RWPE2 (cell line): ENCODE results near the gene STK33.

Experiments
- ATAC-seq: fragments of 200-7000 bp; cut with Tn5 transposase; 3 replicates; pipeline ENCODE4 v1.9.1; 2021; ENCODE audit warnings: low read depth
- DNase-seq: peaks from one replicate; pipeline ENCODE4 v3.0.0-alpha.2; 2020; ENCODE audit warnings: low spot score
- H3K27ac ChIP-seq: fragments of 450-650 bp; 2 replicates; pipeline ENCODE4 v1.5.1; 2017; ENCODE audit warnings: mild to moderate bottlenecking; ENCODE audit not compliant: poor library complexity, severe bottlenecking
- H3K27me3 ChIP-seq: fragments of 250-450 bp; sonication (Bioruptor Pico); 2 replicates; pipeline ENCODE4 v1.5.1; 2021; ENCODE audit warnings: mild to moderate bottlenecking, moderate library complexity; ENCODE audit not compliant: insufficient read depth, poor library complexity, severe bottlenecking
- H3K36me3 ChIP-seq: fragments of 250-450 bp; sonication (Bioruptor Pico); 2 replicates; pipeline ENCODE4 v1.5.1; 2020; ENCODE audit warnings: low read depth, mild to moderate bottlenecking, moderate library complexity
- H3K4me1 ChIP-seq: fragments of 250-450 bp; sonication (Bioruptor Pico); 2 replicates; pipeline ENCODE4 v1.5.1; 2021; ENCODE audit warnings: mild to moderate bottlenecking, moderate library complexity; ENCODE audit not compliant: insufficient read depth, poor library complexity, severe bottlenecking
- H3K4me3 ChIP-seq: fragments of 250-450 bp; sonication (Bioruptor Pico); 2 replicates; pipeline ENCODE4 v1.5.1; 2021; ENCODE audit warnings: mild to moderate bottlenecking, moderate library complexity; ENCODE audit not compliant: severe bottlenecking
- H3K9me3 ChIP-seq: fragments of 250-450 bp; sonication (Bioruptor Pico); 2 replicates; pipeline ENCODE4 v1.5.1; 2021; ENCODE audit warnings: mild to moderate bottlenecking, moderate library complexity; ENCODE audit not compliant: severe bottlenecking
- CTCF ChIP-seq: fragments of 450-650 bp; IDR thresholded peaks from one replicate; pipeline ENCODE4 v1.5.1; 2017; ENCODE audit warnings: mild to moderate bottlenecking, moderate library complexity; ENCODE audit not compliant: poor library complexity, severe bottlenecking

The STK33 gene

GRCh38 chr11:8488395-8488794 is 105.6 kb downstream of the STK33 start:
- H3K9me3 ChIP-seq, result no peaks in the 10 kb centered on the region
- ATAC-seq (no peak), DNase-seq (no peak)
- H3K4me1 ChIP-seq, result no peaks in the 10 kb centered on the region
- H3K27me3 ChIP-seq, result no peaks in the 10 kb centered on the region
- no peak for TF ChIP-seq CTCF
- no peak overlapping the region for H3K4me3 ChIP-seq
- no peak overlapping the region for H3K27ac ChIP-seq
- H3K36me3 ChIP-seq, result no peaks in the 10 kb centered on the region

GRCh38 chr11:8487261-8487660 is 106.8 kb downstream of the STK33 start:
- Histone ChIP-seq H3K9me3 (no peaks in the 10 kb centered on the region), H3K36me3 (no peaks in the 10 kb centered on the region), H3K4me1 (no peaks in the 10 kb centered on the region), H3K27me3 (no peaks in the 10 kb centered on the region), H3K4me3 (no peak overlapping the region), H3K27ac (no peak overlapping the region)
- DNase-seq (no peak), ATAC-seq (no peak)
- TF ChIP-seq CTCF, result no peak

DNA sequence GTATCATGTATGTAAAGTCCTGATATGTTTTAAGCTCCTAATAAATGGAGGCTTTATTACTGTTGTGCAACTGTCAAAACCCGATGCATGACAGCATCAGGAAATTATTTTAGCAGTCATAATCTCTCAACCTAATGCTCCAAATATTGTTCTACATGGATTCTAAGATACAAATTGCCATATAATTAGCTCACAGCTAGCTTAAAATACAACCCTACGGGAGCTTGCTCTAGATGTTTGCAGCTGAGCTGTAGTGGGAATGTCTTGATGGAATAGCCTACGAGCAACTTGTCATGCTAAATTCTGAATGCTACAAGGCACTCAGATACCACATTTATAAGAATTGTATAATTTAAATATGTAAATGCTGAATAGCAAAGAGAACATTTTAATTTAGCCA is 109.8 kb downstream of the STK33 start:
- Histone ChIP-seq H3K27ac (no peak overlapping the region), H3K27me3 (no peaks in the 10 kb centered on the region), H3K36me3 (no peaks in the 10 kb centered on the region), H3K4me3 (no peak overlapping the region), H3K9me3 (no peaks in the 10 kb centered on the region), H3K4me1 (no peaks in the 10 kb centered on the region)
- DNase-seq (no peak), ATAC-seq (no peak)
- no peak for TF ChIP-seq CTCF

DNA sequence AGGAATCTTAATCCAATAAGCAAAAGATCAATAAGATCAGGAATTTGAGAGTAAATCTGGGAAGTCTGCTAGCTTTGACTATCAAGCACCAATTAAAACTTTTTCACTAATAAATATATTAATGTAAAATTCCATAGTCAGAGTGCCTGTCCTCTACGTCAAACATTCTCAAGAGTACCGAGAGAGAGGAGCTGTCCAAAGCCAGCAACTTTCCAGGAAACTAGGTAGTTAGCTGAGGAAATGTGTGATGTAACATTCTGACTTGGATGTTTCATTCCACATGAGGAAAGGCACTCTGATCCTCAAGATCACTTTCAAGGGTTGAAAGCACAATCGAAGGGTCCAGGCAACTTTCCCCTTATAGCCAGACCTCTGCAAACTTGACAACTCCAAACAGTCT is 113.2 kb downstream of the STK33 start:
- no peak for DNase-seq
- Histone ChIP-seq H3K9me3 (no peaks in the 10 kb centered on the region), H3K4me3 (no peak overlapping the region), H3K27ac (no peak overlapping the region), H3K36me3 (no peaks in the 10 kb centered on the region), H3K4me1 (no peaks in the 10 kb centered on the region), H3K27me3 (no peaks in the 10 kb centered on the region)
- ATAC-seq, result no peak
- no peak for TF ChIP-seq CTCF

DNA sequence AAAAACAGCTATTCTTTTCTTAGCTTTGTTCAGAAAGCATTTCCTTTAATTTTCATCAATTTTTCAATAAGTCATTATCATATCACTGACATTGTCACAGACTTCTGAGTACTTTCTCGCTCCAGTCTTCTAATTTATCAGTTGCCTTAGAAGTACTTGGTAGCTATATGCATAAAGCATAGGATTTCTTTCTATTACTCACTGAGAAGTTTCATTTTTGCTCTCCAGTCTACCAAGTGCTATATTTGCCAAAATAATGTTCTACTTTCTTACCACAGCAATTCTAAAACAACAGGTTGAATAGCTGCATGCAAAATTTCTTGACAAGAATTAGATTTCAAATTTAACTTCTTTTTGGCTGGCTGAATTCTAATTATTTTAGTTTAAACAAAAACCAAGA is 116.3 kb downstream of the STK33 start:
- Histone ChIP-seq H3K4me1 (no peaks in the 10 kb centered on the region), H3K27me3 (no peaks in the 10 kb centered on the region), H3K9me3 (no peaks in the 10 kb centered on the region), H3K27ac (no peak overlapping the region), H3K4me3 (no peak overlapping the region), H3K36me3 (no peaks in the 10 kb centered on the region)
- ATAC-seq, result no peak
- TF ChIP-seq CTCF, result no peak
- DNase-seq, result no peak
